HepG2 (cell line): ENCODE measurements around the gene CEP131. TPM values are rescaled to one million over a fixed set of nuclear protein-coding genes. Genes with fewer than 3 reads are reported as not detected.

Source experiments
- ATAC-seq: fragments of 200-7000 bp; cut with Tn5 transposase; 3 replicates; pipeline ENCODE4 v1.9.1; 2020; ENCODE audit warnings: mild to moderate bottlenecking, moderate library complexity
- BruUV-seq: library from RNA; stranded (reverse); fragments of 400-500 nt; replicated peaks from 2 replicates; lab custom pipeline; 2021; lab: Mats Ljungman, UMichigan
- CTCF ChIA-PET: fragments of 300-600 bp; formaldehyde crosslinking; extraction: SDS; loops from one replicate; lab custom pipeline; 2021; ENCODE audit warnings: low total read pairs, inconsistent platforms, low intra/inter-chr PET ratio; lab: Yijun Ruan, JAX
- POLR2A ChIA-PET: fragments of 350-600 bp; sonication (Branson Sonifier 250); formaldehyde crosslinking; loops from one replicate; lab custom pipeline; 2020; ENCODE audit warnings: antibody characterized with exemption, inconsistent platforms; lab: Yijun Ruan, JAX
- DNase-seq: peaks from one replicate; pipeline ENCODE4 v3.0.0-alpha.2; 2015; ENCODE audit warnings: low spot score
- FAIRE-seq: peaks from 3 replicates; lab custom pipeline; 2011; peaks lifted over from hg19 to GRCh38; lab: Jason Lieb, UNC
- H2AFZ ChIP-seq: one replicate; pipeline ENCODE4 v1.6.1; 2011; ENCODE audit warnings: low read length, inconsistent platforms
- H3K27ac ChIP-seq: fragments of 300-600 bp; 3 replicates; pipeline ENCODE4 v1.8.0; 2011; ENCODE audit warnings: mixed run types, mild to moderate bottlenecking, mixed read lengths, low read length, inconsistent platforms; ENCODE audit not compliant: insufficient read depth; ENCODE audit errors: extremely low read length
- H3K27me3 ChIP-seq, 2 experiments: fragments of 200-600 bp in 1 of 2; 2 replicates in 1 of 2; 3 replicates in 1 of 2; pipeline versions ENCODE4 v1.6.0 to v1.8.0; 2011; ENCODE audit warnings: low read length in 2 of 2, mild to moderate bottlenecking in 2 of 2, moderate library complexity in 2 of 2, inconsistent platforms in 1 of 2; ENCODE audit not compliant: insufficient read depth in 2 of 2, control insufficient read depth in 1 of 2
- H3K36me3 ChIP-seq, 2 experiments: fragments of 200-600 bp in 1 of 2; replicated peaks in 1 of 2; 2 replicates in 1 of 2; 3 replicates in 1 of 2; pipeline versions ENCODE4 v1.5.1 to v1.8.0; 2011; ENCODE audit warnings: low read length in 2 of 2, inconsistent platforms in 1 of 2; ENCODE audit not compliant: insufficient read depth in 2 of 2, control insufficient read depth in 1 of 2
- H3K4me1 ChIP-seq: 2 replicates; pipeline ENCODE4 v1.5.1; 2012; ENCODE audit warnings: low read length, inconsistent platforms; ENCODE audit not compliant: insufficient read depth
- H3K4me2 ChIP-seq: 2 replicates; pipeline ENCODE4 v1.6.0; 2011; ENCODE audit warnings: low read depth, low read length, inconsistent platforms
- H3K4me3 ChIP-seq, 3 experiments: fragments of 200-600 bp in 1 of 3; sonication (generic), shearing (Covaris generic) in 1 of 3; replicated peaks in 1 of 3; 2 replicates each; pipeline ENCODE4 v1.5.1; 2011 to 2016; ENCODE audit warnings: low read length in 3 of 3, inconsistent platforms in 2 of 3, low read depth in 2 of 3, mild to moderate bottlenecking in 2 of 3, control low read depth in 1 of 3, mixed read lengths in 1 of 3; ENCODE audit not compliant: insufficient read depth in 1 of 3
- H3K79me2 ChIP-seq: one replicate; pipeline ENCODE4 v1.6.1; 2011; ENCODE audit warnings: low read length, inconsistent platforms; ENCODE audit not compliant: insufficient read depth
- H3K9ac ChIP-seq: 2 replicates; pipeline ENCODE4 v1.6.0; 2011; ENCODE audit warnings: mild to moderate bottlenecking, low read depth, low read length, inconsistent platforms; ENCODE audit not compliant: insufficient read depth
- H3K9me3 ChIP-seq: 2 replicates; pipeline ENCODE4 v1.5.1; 2012; ENCODE audit warnings: mild to moderate bottlenecking, low read length
- H4K20me1 ChIP-seq: 2 replicates; pipeline ENCODE4 v1.6.0; 2011; ENCODE audit warnings: inconsistent platforms, mild to moderate bottlenecking, low read length, moderate library complexity; ENCODE audit not compliant: insufficient read depth
- HINFP ChIP-seq: sonication (generic); formaldehyde crosslinking; IDR thresholded peaks from 2 replicates; pipeline ENCODE4 v1.4.0; 2020; ENCODE audit warnings: low read depth, mild to moderate bottlenecking, missing genetic modification reagents
- HOXA3 ChIP-seq: sonication (generic); formaldehyde crosslinking; IDR thresholded peaks from 2 replicates; pipeline ENCODE4 v1.5.0; 2020; ENCODE audit warnings: missing genetic modification reagents
- KLF11 ChIP-seq: IDR thresholded peaks from 2 replicates; pipeline ENCODE4 v1.6.1; 2016; ENCODE audit warnings: missing compliant biosample characterization
- MEF2D ChIP-seq: sonication (generic); formaldehyde crosslinking; IDR thresholded peaks from 2 replicates; pipeline ENCODE4 v1.5.1; 2020; ENCODE audit warnings: mild to moderate bottlenecking, missing genetic modification reagents
- NFATC3 ChIP-seq: sonication (generic); formaldehyde crosslinking; IDR thresholded peaks from 2 replicates; pipeline ENCODE4 v1.5.1; 2020; ENCODE audit warnings: mild to moderate bottlenecking, missing genetic modification reagents
- NR1H2 ChIP-seq: sonication (generic); formaldehyde crosslinking; IDR thresholded peaks from 2 replicates; pipeline ENCODE4 v1.8.1; 2022; ENCODE audit warnings: low read depth, missing genetic modification reagents, borderline replicate concordance
- NR2C2 ChIP-seq: sonication (generic); formaldehyde crosslinking; IDR thresholded peaks from 2 replicates; pipeline ENCODE4 v1.4.0; 2020; ENCODE audit warnings: missing genetic modification reagents, mild to moderate bottlenecking, moderate library complexity, borderline replicate concordance
- REXO4 ChIP-seq: sonication (generic); formaldehyde crosslinking; IDR thresholded peaks from 2 replicates; pipeline ENCODE4 v1.8.0; 2022; ENCODE audit warnings: missing genetic modification reagents, mild to moderate bottlenecking, borderline replicate concordance
- SAP130 ChIP-seq: IDR thresholded peaks from 2 replicates; pipeline ENCODE4 v1.6.1; 2016; ENCODE audit warnings: low read depth
- THAP11 ChIP-seq: IDR thresholded peaks from 2 replicates; pipeline ENCODE4 v1.6.1; 2016; ENCODE audit warnings: missing biosample characterization, missing genetic modification reagents
- YEATS2 ChIP-seq: sonication (generic); formaldehyde crosslinking; IDR thresholded peaks from 2 replicates; pipeline ENCODE4 v1.4.0; 2020; ENCODE audit warnings: missing genetic modification reagents, borderline replicate concordance
- ZMAT3 ChIP-seq: sonication (generic); formaldehyde crosslinking; conservative IDR thresholded peaks from 2 replicates; pipeline ENCODE4 v1.7.0; 2021; ENCODE audit warnings: missing genetic modification reagents
- ZNF136 ChIP-seq: sonication (generic); formaldehyde crosslinking; IDR thresholded peaks from 2 replicates; pipeline ENCODE4 v1.8.1; 2022; ENCODE audit warnings: low read depth, mild to moderate bottlenecking, moderate library complexity, missing genetic modification reagents
- ZNF788 ChIP-seq: sonication (generic); formaldehyde crosslinking; IDR thresholded peaks from 2 replicates; pipeline ENCODE4 v1.5.0; 2020; ENCODE audit warnings: mild to moderate bottlenecking, missing genetic modification reagents, borderline replicate concordance
- WGBS: methylation state at CpG from one replicate; pipeline ENCODE4 v1.1.6; 2017; ENCODE audit warnings: low lambda C conversion rate; 5-methylcytosine and 5-hydroxymethylcytosine counted together
- in situ Hi-C: cut with HindIII; loops from 2 replicates; pipeline ENCODE4 v1.10.0; 2017; ENCODE audit warnings: low pct_unique_long_range_greater_than_20kb; ENCODE audit not compliant: extremely low pct_ligation_motif_present
- intact Hi-C: fragments of 100-400 bp; cut with micrococcal nuclease; formaldehyde crosslinking; loops from one replicate; pipeline ENCODE4 v1.10.0; 2022; ENCODE audit not compliant: unreplicated experiment
- polyA plus RNA-seq, 8 experiments: library from polyadenylated mRNA; depleted of rRNA in 3 of 8; stranded (reverse) in 7 of 8; unstranded in 1 of 8; fragments of >200 nt; fragmentation: Illumina TruSeq in 4 of 8; extraction: Trizol in 4 of 8; gene quantifications; 2 replicates each; pipeline versions ENCODE4 v1.2.1 to v1.2.3, GENCODE V29; 2011 to 2016; ENCODE audit warnings: low read depth in 4 of 8, missing spikeins in 1 of 8, mixed read lengths in 1 of 8; ENCODE audit not compliant: insufficient read depth in 1 of 8
- total RNA-seq, 5 experiments: library from RNA; depleted of rRNA; stranded (reverse); fragments of >200 nt; fragmentation: Illumina TruSeq; extraction: Trizol; gene quantifications; 2 replicates each; pipeline ENCODE4 v1.2.3, GENCODE V29; 2016; ENCODE audit warnings: low read depth in 1 of 5

Gene CEP131
- total and polyA plus RNA-seq, 2 of the 13 experiments (the other 11 are each of a cell fraction or from before 2014, with no cell fraction given): 5.0 to 16.8 TPM

GRCh38 chr17:81221842-81222619 lies 734 bp downstream of the CEP131 start (continued):
- TF ChIP-seq ZMAT3 (CRISPR knock-in tag) (0 out of 2 replicates have a peak, but pooled peaks have one; percentile 33), MEF2D (CRISPR knock-in tag) (0 out of 2 replicates have a peak, but pooled peaks have one; percentile 51), SAP130 (CRISPR knock-in tag) (peak; percentile 65), KLF11 (CRISPR knock-in tag) (no peak), ZNF136 (CRISPR knock-in tag) (0 out of 2 replicates have a peak, but pooled peaks have one; percentile 44), NR2C2 (CRISPR knock-in tag) (peak; percentile 9; the same call in 1 of the 2 replicates), THAP11 (CRISPR knock-in tag) (no peak), NFATC3 (peak; percentile 86; the same call in 1 of the 2 replicates), HINFP (CRISPR knock-in tag) (peak; percentile 48), YEATS2 (CRISPR knock-in tag) (0 out of 2 replicates have a peak, but pooled peaks have one; percentile 14)

GRCh38 chr17:81221371-81221841 lies 1.4 kb downstream of the CEP131 start:
- Histone ChIP-seq H3K9me3 (no peaks in the 10 kb centered on the region), H3K27me3 (no peaks in the 10 kb centered on the region), H3K4me2 (peak overlapping the region; percentile 93), H3K79me2 (peaks cover 12% of the 10 kb centered on the region), H4K20me1 (no peaks in the 10 kb centered on the region; the same call in 1 of the 2 replicates), H3K27ac (peak overlapping the region; percentile 16), H3K4me3 (peak overlapping the region; percentile 63 to 91 (median 87)), H3K4me1 (peaks cover 24% of the 10 kb centered on the region), H3K9ac (peak overlapping the region; percentile 74), H2AFZ (no peak overlapping the region), H3K36me3 (peaks cover 10 to 15% of the 10 kb centered on the region in 2 experiments; a peak in 4 of 5 replicates)
- no TSS peak for BruUV-seq
- POLR2A ChIA-PET: interaction anchor here (0.7 to 1.5 kb wide), 2 partner anchors 17 to 50 kb away, joined by 3 to 5 read pairs; partner anchors contain the start of genes NDUFAF8 and TEPSIN
- in situ Hi-C loops (no loop called here), intact Hi-C loops (loop anchor here (5.0 kb wide), 1 partner anchor 79 kb away; no protein-coding TSS in a partner anchor)
- no peak for ATAC-seq
- no peak for FAIRE-seq
- no peak for DNase-seq
- CTCF ChIA-PET: no interaction called here
- 33% methylated on average over 11 of the region's 11 CpGs for WGBS
- no peak for TF ChIP-seq NR1H2 (CRISPR knock-in tag)
- no peak for TF ChIP-seq ZNF788
- no peak for TF ChIP-seq REXO4 (CRISPR knock-in tag)
- TF ChIP-seq HOXA3: 0 out of 2 replicates have a peak, but pooled peaks have one; percentile 15
